Gastroesophageal sphincter (tissue), 3 donors: ENCODE results near the gene SPATA2L.

ENCODE experiments used
- EP300 ChIP-seq: sonication (generic); formaldehyde crosslinking; IDR thresholded peaks from one replicate; pipeline ENCODE4 v1.6.1; 2017; ENCODE audit warnings: antibody characterized with exemption, mild to moderate bottlenecking
- POLR2AphosphoS5 ChIP-seq: sonication (generic); formaldehyde crosslinking; IDR thresholded peaks from one replicate; pipeline ENCODE4 v1.6.1; 2017; ENCODE audit warnings: antibody characterized with exemption
- TF ChIP-seq, protein P1 (sequence below), 4 experiments: fragments of 200-600 bp in 2 of 4; fragments of 450-650 bp in 2 of 4; sonication (generic) in 1 of 4; IDR thresholded peaks; one replicate each; pipeline ENCODE4 v1.5.1; 2017 to 2019; ENCODE audit warnings: antibody characterized with exemption in 4 of 4, mild to moderate bottlenecking in 2 of 4, moderate library complexity in 2 of 4

DNA sequence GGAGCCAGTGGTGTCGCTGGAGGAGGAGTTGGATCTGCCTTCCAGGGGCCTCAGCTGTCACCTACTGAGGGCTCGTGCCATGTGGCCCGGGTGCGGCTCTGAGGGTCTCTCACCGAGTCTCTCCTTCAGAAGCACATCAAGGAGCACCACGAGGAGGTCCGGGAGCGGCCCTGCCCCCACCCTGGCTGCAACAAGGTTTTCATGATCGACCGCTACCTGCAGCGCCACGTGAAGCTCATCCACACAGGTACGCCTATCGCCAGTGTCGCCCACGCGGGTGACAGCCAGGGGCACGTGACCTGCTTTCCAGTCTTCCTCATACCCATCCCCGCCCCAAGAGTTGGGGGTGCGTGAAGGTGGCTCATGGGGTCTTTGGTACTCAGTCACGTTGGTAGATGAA is 32.3 kb upstream of the SPATA2L start:
- TF ChIP-seq, protein P1, sequence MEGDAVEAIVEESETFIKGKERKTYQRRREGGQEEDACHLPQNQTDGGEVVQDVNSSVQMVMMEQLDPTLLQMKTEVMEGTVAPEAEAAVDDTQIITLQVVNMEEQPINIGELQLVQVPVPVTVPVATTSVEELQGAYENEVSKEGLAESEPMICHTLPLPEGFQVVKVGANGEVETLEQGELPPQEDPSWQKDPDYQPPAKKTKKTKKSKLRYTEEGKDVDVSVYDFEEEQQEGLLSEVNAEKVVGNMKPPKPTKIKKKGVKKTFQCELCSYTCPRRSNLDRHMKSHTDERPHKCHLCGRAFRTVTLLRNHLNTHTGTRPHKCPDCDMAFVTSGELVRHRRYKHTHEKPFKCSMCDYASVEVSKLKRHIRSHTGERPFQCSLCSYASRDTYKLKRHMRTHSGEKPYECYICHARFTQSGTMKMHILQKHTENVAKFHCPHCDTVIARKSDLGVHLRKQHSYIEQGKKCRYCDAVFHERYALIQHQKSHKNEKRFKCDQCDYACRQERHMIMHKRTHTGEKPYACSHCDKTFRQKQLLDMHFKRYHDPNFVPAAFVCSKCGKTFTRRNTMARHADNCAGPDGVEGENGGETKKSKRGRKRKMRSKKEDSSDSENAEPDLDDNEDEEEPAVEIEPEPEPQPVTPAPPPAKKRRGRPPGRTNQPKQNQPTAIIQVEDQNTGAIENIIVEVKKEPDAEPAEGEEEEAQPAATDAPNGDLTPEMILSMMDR (IDR thresholded peaks at IDR 0.05) = no peak
- TF ChIP-seq EP300 = no peak
- TF ChIP-seq POLR2AphosphoS5 = no peak
